GM18511 (cell line): ENCODE results near the gene TRIM54.
"Not testable (repeated sequence)": the region's sequence is repeated elsewhere in the genome, so short reads cannot be mapped to it uniquely, and the experiment has no call there.

Experiments
- ATAC-seq: cut with Tn5 transposase; IDR thresholded peaks from one replicate; pipeline ENCODE4 v1.9.1; 2021; ENCODE audit warnings: mild to moderate bottlenecking, moderate library complexity; ENCODE audit not compliant: unreplicated experiment

The TRIM54 gene

GRCh38 chr2:27281442-27281841, 787 bp upstream of the TRIM54 start:
- ATAC-seq = no peak

- no peak for ATAC-seq
Observed at GRCh38 chr2:27282892-27283291, 663 bp downstream of the TRIM54 start.

- ATAC-seq = no peak
Observed at GRCh38 chr2:27284996-27285395, 2.8 kb downstream of the TRIM54 start.

GRCh38 chr2:27285481-27285880, 3.3 kb downstream of the TRIM54 start:
- no peak for ATAC-seq

- ATAC-seq = no peak
Observed at GRCh38 chr2:27288610-27289009, 6.4 kb downstream of the TRIM54 start.

GRCh38 chr2:27290549-27290948, 8.3 kb downstream of the TRIM54 start:
- no peak for ATAC-seq

- ATAC-seq = no peak
Observed at GRCh38 chr2:27291865-27292264, 9.6 kb downstream of the TRIM54 start.

- ATAC-seq = no peak
Observed at GRCh38 chr2:27294928-27295327, 12.7 kb downstream of the TRIM54 start.

- ATAC-seq = no peak
Observed at GRCh38 chr2:27296481-27296880, 14.3 kb downstream of the TRIM54 start.

GRCh38 chr2:27297195-27297594, 15.0 kb downstream of the TRIM54 start:
- ATAC-seq = no peak

- no peak for ATAC-seq
Observed at GRCh38 chr2:27298391-27299080, 16.3 kb downstream of the TRIM54 start.

- ATAC-seq = not testable (repeated sequence)
Observed at GRCh38 chr2:27300606-27301005, 18.4 kb downstream of the TRIM54 start.

- ATAC-seq = peak; percentile 52
Observed at GRCh38 chr2:27303093-27304025, 21.1 kb downstream of the TRIM54 start.

GRCh38 chr2:27304488-27305240, 22.4 kb downstream of the TRIM54 start:
- ATAC-seq = no peak

- no peak for ATAC-seq
Observed at GRCh38 chr2:27305516-27305915, 23.3 kb downstream of the TRIM54 start.

GRCh38 chr2:27306136-27306535, 23.9 kb downstream of the TRIM54 start:
- ATAC-seq = no peak

- ATAC-seq = no peak
Observed at GRCh38 chr2:27306573-27307286, 24.5 kb downstream of the TRIM54 start.

- ATAC-seq = no peak
Observed at GRCh38 chr2:27307287-27307544, 25.0 kb downstream of the TRIM54 start.

GRCh38 chr2:27307545-27308358, 25.5 kb downstream of the TRIM54 start:
- no peak for ATAC-seq

GRCh38 chr2:27308359-27308881, 26.2 kb downstream of the TRIM54 start, which contains the start of gene UCN:
Gene UCN (minus strand): TSS chr2:27308445. CDS start chr2:27307895, 550 bp downstream.
- ATAC-seq = no peak
